ENCODE results near the gene SETD2. TPM values are rescaled to one million over a fixed set of nuclear protein-coding genes. Genes with fewer than 3 reads are reported as not detected.
"Not testable (repeated sequence)": the region's sequence is repeated elsewhere in the genome, so short reads cannot be mapped to it uniquely, and the experiment has no call there.

The SETD2 gene
- total and polyA plus RNA-seq, 2 donors (not counting 1 experiment from before 2014, with no cell fraction given) = 22.6 to 91.4 TPM

GRCh38 chr3:47073685-47074084 is 90.2 kb downstream of the SETD2 start:
- no peaks in the 10 kb centered on the region for H3K27me3 ChIP-seq (replicated peaks in 1 of 4; ENCODE audit: control extremely low read depth in 1 of 4, control insufficient read depth in 3 of 4, insufficient read depth in 4 of 4, low read length in 3 of 4)
- Mint-ChIP-seq H3K9me3 (ENCODE audit: insufficient read depth) (no peaks in the 10 kb centered on the region), H3K4me1 (peaks cover 2% of the 10 kb centered on the region), H3K4me3 (no peak overlapping the region), H3K27ac (no peak overlapping the region), H3K27me3 (no peaks in the 10 kb centered on the region)
- H3K4me1 ChIP-seq (ENCODE audit: control insufficient read depth in 2 of 2, insufficient read depth in 2 of 2, low read length in 2 of 2) = no peaks in the 10 kb centered on the region
- DNase-seq (no peak), ATAC-seq (ENCODE audit: low read depth) (no peak)
- ChIA-PET CTCF (no interaction called here), POLR2A (no interaction called here)
- no CpG with 5 or more reads among the region's 2 CpGs for WGBS (ENCODE audit: insufficient coverage)
- H3K9me3 ChIP-seq (ENCODE audit: control extremely low read depth in 1 of 3, control insufficient read depth in 2 of 3, insufficient read depth in 1 of 3, low read length in 2 of 3) = no peaks in the 10 kb centered on the region
- no peak overlapping the region for H3K4me2 ChIP-seq (replicated peaks; ENCODE audit: low read depth, low read length, poor library complexity, severe bottlenecking)
- peaks cover 62% of the 10 kb centered on the region for H3K79me2 ChIP-seq (ENCODE audit: control insufficient read depth, insufficient read depth, low read length)
- intact Hi-C loops (cut with micrococcal nuclease) = no loop called here
- no peak overlapping the region for H3K9ac ChIP-seq (ENCODE audit: low read length)
- no peak overlapping the region for H3K4me3 ChIP-seq (ENCODE audit: control extremely low read depth in 1 of 5, extremely low read depth in 1 of 5, insufficient read depth in 1 of 5, low read depth in 2 of 5, low read length in 4 of 5)
- H4K20me1 ChIP-seq (ENCODE audit: control insufficient read depth, insufficient read depth, low read length, poor library complexity, severe bottlenecking) = peaks cover 29% of the 10 kb centered on the region
- H3K36me3 ChIP-seq (replicated peaks in 1 of 2; ENCODE audit: control extremely low read depth in 1 of 2, control insufficient read depth in 1 of 2, extremely low read depth in 1 of 2, insufficient read depth in 2 of 2, low read length in 1 of 2) = peaks cover 13 to 51% of the 10 kb centered on the region in 2 experiments
- no peak overlapping the region for H2AFZ ChIP-seq (ENCODE audit: insufficient read depth, low read depth, low read length, poor library complexity, severe bottlenecking)
- no peak for TF ChIP-seq CTCF (IDR thresholded peaks at IDR 0.05)
- no peak for TF ChIP-seq EZH2 (IDR thresholded peaks at IDR 0.05; ENCODE audit: borderline replicate concordance, insufficient read depth, low read depth, low read length, poor library complexity, severe bottlenecking)
- H3K27ac ChIP-seq (ENCODE audit: low read length in 2 of 2) = no peak overlapping the region

GRCh38 chr3:47070770-47071169 is 93.1 kb downstream of the SETD2 start:
- H3K9me3 Mint-ChIP-seq (ENCODE audit: insufficient read depth) = no peaks in the 10 kb centered on the region
- H3K4me2 ChIP-seq (replicated peaks; ENCODE audit: low read depth, low read length, poor library complexity, severe bottlenecking) = no peak overlapping the region
- H3K27me3 ChIP-seq (replicated peaks in 1 of 4; ENCODE audit: control extremely low read depth in 1 of 4, control insufficient read depth in 3 of 4, insufficient read depth in 4 of 4, low read length in 3 of 4) = no peaks in the 10 kb centered on the region
- no peak overlapping the region for H2AFZ ChIP-seq (ENCODE audit: insufficient read depth, low read depth, low read length, poor library complexity, severe bottlenecking)
- no peak overlapping the region for H3K27ac ChIP-seq (ENCODE audit: low read length in 2 of 2)
- peaks cover 11 to 48% of the 10 kb centered on the region in 2 experiments for H3K36me3 ChIP-seq (replicated peaks in 1 of 2; ENCODE audit: control extremely low read depth in 1 of 2, control insufficient read depth in 1 of 2, extremely low read depth in 1 of 2, insufficient read depth in 2 of 2, low read length in 1 of 2)
- H3K4me1 ChIP-seq (ENCODE audit: control insufficient read depth in 2 of 2, insufficient read depth in 2 of 2, low read length in 2 of 2) = no peaks in the 10 kb centered on the region
- H3K9me3 ChIP-seq (ENCODE audit: control extremely low read depth in 1 of 3, control insufficient read depth in 2 of 3, insufficient read depth in 1 of 3, low read length in 2 of 3) = no peaks in the 10 kb centered on the region
- POLR2A ChIA-PET = no interaction called here
- H3K9ac ChIP-seq (ENCODE audit: low read length) = no peak overlapping the region
- H3K27ac Mint-ChIP-seq = no peak overlapping the region
- no peak overlapping the region for H3K4me3 Mint-ChIP-seq
- TF ChIP-seq CTCF (IDR thresholded peaks at IDR 0.05) = no peak
- no peak overlapping the region for H3K4me3 ChIP-seq (ENCODE audit: control extremely low read depth in 1 of 5, extremely low read depth in 1 of 5, insufficient read depth in 1 of 5, low read depth in 2 of 5, low read length in 4 of 5)
- 100% methylated on average over 3 of the region's 3 CpGs for WGBS (ENCODE audit: insufficient coverage)
- peaks cover 47% of the 10 kb centered on the region for H3K79me2 ChIP-seq (ENCODE audit: control insufficient read depth, insufficient read depth, low read length)
- CTCF ChIA-PET = interaction anchor here (1.2 kb wide), 1 partner anchor 11 kb away, joined by 4 read pairs; no protein-coding TSS in a partner anchor
- intact Hi-C loops (cut with micrococcal nuclease) = no loop called here
- ATAC-seq (ENCODE audit: low read depth) (no peak), DNase-seq (no peak)
- no peaks in the 10 kb centered on the region for H3K27me3 Mint-ChIP-seq
- H4K20me1 ChIP-seq (ENCODE audit: control insufficient read depth, insufficient read depth, low read length, poor library complexity, severe bottlenecking) = peaks cover 24% of the 10 kb centered on the region
- H3K4me1 Mint-ChIP-seq = peaks cover 2% of the 10 kb centered on the region

GRCh38 chr3:47066259-47066658 is 97.7 kb downstream of the SETD2 start:
- intact Hi-C loops (cut with micrococcal nuclease); H3K27me3 ChIP-seq (replicated peaks in 1 of 4; ENCODE audit: control extremely low read depth in 1 of 4, control insufficient read depth in 3 of 4, insufficient read depth in 4 of 4, low read length in 3 of 4); H3K27me3 Mint-ChIP-seq; ATAC-seq (ENCODE audit: low read depth); H3K9me3 Mint-ChIP-seq (ENCODE audit: insufficient read depth); H3K4me1 ChIP-seq (ENCODE audit: control insufficient read depth in 2 of 2, insufficient read depth in 2 of 2, low read length in 2 of 2); H3K27ac ChIP-seq (ENCODE audit: low read length in 2 of 2); POLR2A ChIA-PET; H3K4me1 Mint-ChIP-seq; DNase-seq; H3K4me2 ChIP-seq (replicated peaks; ENCODE audit: low read depth, low read length, poor library complexity, severe bottlenecking); H3K27ac Mint-ChIP-seq; H3K4me3 Mint-ChIP-seq; H3K9me3 ChIP-seq (ENCODE audit: control extremely low read depth in 1 of 3, control insufficient read depth in 2 of 3, insufficient read depth in 1 of 3, low read length in 2 of 3); H2AFZ ChIP-seq (ENCODE audit: insufficient read depth, low read depth, low read length, poor library complexity, severe bottlenecking); H3K4me3 ChIP-seq (ENCODE audit: control extremely low read depth in 1 of 5, extremely low read depth in 1 of 5, insufficient read depth in 1 of 5, low read depth in 2 of 5, low read length in 4 of 5); CTCF ChIA-PET; H3K9ac ChIP-seq (ENCODE audit: low read length): not testable (repeated sequence)
- Histone ChIP-seq H3K79me2 (ENCODE audit: control insufficient read depth, insufficient read depth, low read length) (peaks cover 45% of the 10 kb centered on the region), H3K36me3 (replicated peaks in 1 of 2; ENCODE audit: control extremely low read depth in 1 of 2, control insufficient read depth in 1 of 2, extremely low read depth in 1 of 2, insufficient read depth in 2 of 2, low read length in 1 of 2) (peaks cover 22 to 56% of the 10 kb centered on the region in 2 experiments), H4K20me1 (ENCODE audit: control insufficient read depth, insufficient read depth, low read length, poor library complexity, severe bottlenecking) (peaks cover 20% of the 10 kb centered on the region)
- no CpG with 5 or more reads among the region's 3 CpGs for WGBS (ENCODE audit: insufficient coverage)

Measured in B cell (primary cell).